HG03175 (cell line): ENCODE measurements around the gene PRDM4.

Source experiments
- ATAC-seq: cut with Tn5 transposase; IDR thresholded peaks from one replicate; pipeline ENCODE4 v1.9.1; 2021; ENCODE audit warnings: mild to moderate bottlenecking, moderate library complexity; ENCODE audit not compliant: unreplicated experiment

The PRDM4 gene

GRCh38 chr12:107760809-107761501 lies at the start of gene PRDM4:
Gene PRDM4, minus strand, starts transcription at chr12:107761137. Its CDS starts 622 bp downstream, at chr12:107760515.
- peak; percentile 91 for ATAC-seq

GRCh38 chr12:107807471-107808150 lies 46.7 kb upstream of the PRDM4 start:
- ATAC-seq = no peak

DNA sequence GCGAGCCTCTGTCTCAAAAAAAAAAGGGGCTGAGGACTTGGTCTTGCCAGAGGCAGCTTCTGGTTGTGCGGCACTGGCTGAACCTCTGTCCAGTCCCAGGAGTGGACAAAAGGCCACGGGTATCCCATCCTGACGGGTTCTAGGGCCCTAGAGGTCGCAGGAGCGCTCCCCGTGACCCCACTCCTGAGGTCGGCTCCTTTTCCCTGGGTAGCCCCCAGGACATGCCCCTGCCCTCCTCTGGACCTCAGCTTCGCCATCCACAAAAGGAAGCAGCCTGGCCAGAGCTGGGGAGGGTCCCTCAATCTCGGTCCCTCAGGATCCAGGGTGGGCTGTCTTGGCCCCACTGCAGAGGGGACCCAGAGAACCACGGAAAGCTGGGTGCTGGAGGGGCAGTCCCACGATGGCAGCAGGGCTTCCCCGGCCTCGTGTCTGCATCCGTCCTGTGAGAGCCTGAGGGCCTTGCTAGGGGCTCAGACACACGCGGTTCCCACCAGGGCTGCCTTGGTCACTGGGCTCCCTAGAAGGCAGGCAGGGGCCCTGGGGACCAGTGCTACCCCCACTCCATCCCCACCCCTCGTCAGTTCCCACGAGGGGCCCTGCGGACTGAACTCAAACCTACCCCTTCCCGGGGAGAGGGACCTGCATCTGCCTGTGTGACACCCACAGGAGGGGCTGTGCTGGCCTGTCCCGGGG lies 44.7 kb upstream of the PRDM4 start:
- ATAC-seq = no peak

DNA sequence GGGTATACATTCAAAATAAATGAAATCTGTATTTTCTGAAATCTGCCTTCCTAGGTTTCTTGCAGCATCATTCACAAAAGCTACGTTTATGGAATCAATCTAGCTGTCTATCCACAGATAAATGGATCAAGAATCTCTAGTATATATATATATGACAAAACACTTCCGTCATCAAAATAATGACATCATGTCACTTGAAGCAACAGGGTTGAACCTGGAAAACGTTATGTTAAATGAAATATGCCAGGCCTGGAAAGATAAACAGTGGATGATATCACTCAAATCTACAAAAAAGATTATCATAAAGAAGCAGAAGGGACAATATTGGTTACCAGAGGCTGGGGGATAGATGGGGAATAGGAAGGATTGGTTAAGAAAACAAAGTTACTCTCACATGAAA lies 42.2 kb upstream of the PRDM4 start:
- ATAC-seq = no peak

- ATAC-seq = no peak
Measured at GRCh38 chr12:107801150-107801549, 40.2 kb upstream of the PRDM4 start.

- ATAC-seq = no peak
Measured at GRCh38 chr12:107798580-107798979, 37.6 kb upstream of the PRDM4 start.

DNA sequence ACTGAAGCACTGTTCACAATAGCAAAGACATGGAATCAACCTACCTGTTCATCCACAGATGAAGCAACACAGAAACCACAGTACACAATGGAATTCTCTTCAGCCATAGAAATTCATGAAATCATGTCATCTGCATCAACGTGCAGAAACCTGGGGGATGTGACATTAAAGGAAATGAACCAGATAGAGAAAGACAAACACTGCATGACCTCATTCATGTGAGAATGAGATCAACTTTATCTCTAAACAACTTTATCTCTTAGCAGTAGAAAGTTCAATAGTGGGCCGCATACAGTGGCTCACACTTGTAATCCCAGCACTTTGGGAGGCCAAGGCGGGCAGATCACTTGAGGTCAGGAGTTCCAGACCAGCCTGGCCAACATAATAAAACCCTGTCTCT lies 33.5 kb upstream of the PRDM4 start:
- ATAC-seq = no peak

DNA sequence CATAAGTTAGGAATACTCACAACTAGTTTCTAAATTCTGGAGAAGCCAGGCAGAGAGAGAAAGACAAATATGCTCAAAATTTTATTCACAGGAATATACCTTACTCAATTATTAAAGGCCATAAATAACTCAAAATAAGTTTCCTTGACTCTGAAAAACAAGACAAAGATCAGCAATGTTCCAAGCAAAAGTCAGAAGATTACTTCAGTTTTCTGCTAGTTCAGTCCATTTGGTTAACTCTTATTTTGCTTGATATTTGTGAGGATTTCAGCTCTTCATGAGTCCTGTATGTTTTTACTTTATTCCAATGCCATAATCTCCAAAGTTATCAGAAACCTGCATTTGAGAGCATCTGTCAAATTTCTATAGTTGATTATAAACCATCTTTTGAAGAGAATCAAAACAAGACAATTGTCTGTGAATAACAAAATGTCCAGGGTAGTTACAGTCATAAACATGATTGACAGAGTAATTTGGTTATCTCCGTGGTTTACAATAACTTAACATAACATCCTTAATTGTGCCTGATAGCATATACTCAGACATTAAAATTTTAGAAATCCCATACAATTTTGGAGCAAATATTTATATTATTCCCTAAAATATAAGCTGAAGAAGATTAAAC lies 30.6 kb upstream of the PRDM4 start:
- no peak for ATAC-seq

- ATAC-seq = no peak
Measured at GRCh38 chr12:107788690-107789458, 27.9 kb upstream of the PRDM4 start.

DNA sequence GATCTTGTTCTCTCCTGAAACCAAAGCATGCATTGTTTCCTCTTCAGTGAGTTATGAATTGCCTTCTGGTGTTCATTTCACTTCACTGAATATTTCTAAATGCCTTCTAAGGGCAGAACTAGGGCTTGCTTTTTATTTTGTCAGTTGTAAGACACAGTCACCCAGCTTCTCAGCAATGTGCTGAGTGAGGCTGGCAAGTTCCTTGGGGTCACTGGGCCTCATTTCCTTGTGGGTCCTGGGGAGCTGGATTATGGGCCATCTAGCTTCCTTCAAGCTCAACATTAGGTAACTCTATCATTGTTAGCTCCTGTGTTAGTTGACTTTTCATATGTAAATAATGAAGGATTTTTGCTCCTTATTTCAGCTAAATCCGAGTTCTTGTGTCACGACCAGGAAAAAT lies 27.3 kb upstream of the PRDM4 start:
- ATAC-seq = no peak

GRCh38 chr12:107783406-107784376 lies 22.8 kb upstream of the PRDM4 start:
- no peak for ATAC-seq

DNA sequence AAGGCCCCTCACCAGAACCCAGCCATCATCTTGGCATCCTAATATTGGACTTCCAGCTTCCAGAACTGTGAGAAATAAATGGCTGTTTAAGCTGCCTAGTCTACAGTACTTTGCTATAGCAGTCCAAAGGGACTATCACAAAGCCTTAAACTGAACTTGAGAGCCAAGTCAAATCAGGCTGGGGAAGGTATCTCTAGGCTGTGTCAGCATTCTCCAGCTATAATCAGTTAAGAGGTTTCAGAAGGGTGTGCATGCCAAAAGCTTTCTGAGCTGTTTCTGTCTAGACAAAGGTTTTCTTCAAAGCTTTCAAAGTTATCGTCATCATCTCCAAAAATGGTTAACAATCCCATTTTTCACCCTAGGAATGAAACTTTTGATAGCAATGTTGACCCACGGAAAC lies 21.1 kb upstream of the PRDM4 start:
- no peak for ATAC-seq

GRCh38 chr12:107780298-107780697 lies 19.4 kb upstream of the PRDM4 start:
- no peak for ATAC-seq

- ATAC-seq = peak; percentile 75
Measured at GRCh38 chr12:107779077-107779831, 18.3 kb upstream of the PRDM4 start.

DNA sequence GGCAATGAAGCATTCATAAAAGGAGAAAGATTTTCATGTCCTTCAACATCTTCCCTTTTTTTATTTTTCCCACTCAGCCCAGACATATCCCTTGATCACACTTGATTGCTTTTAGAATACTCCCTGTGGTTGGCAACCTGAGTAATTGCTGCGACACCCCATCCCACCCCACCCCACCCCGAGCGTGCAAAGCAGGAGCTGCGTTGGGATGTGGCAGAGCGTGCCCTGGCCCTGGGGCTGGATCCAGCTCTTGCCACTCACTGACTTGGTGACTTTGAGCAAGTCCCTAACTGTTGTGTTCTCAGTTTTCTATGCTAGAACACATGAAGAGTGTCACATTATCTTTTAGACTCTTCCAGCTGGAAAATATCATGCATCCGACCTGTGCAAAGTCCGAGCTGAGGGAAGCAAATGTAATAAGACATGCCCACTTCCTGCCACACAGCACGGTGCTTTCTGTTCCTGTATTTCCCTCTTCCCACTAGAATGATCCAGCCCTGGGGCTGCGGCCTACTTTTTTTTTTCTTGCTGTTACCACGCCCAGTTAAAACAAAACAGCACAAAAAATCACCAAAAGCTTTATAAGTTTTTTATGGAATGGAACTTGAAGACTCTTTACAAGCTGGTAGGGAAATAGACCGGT lies 17.6 kb upstream of the PRDM4 start:
- no peak for ATAC-seq

DNA sequence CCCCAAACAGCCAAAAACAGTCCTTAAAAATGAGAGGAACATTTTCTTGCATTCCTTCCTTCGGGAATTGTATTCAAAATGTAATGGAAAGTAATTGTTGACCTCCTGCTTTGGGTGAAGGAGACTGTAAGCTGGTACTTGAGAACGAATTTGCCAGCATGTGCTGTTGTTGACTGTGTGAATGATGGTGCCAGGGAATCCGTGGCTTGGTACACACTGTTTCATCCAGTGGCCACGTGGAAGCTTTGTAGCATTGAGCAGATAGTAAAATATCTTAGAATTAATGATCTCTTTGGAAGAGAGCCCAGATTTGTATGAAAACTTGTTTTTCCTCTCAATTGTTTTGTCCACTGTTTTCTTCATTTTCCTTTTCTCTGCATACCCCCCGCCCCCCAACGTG lies 15.2 kb upstream of the PRDM4 start:
- ATAC-seq = no peak

- ATAC-seq = no peak
Measured at GRCh38 chr12:107775093-107775721, 14.3 kb upstream of the PRDM4 start.
